Measurements from ENCODE around the gene KRTAP4-9. TPM values are rescaled to one million over a fixed set of nuclear protein-coding genes. Genes with fewer than 3 reads are reported as not detected.

Gene KRTAP4-9
- polyA plus RNA-seq, 1 donor from 2014 or later, result not detected

DNA sequence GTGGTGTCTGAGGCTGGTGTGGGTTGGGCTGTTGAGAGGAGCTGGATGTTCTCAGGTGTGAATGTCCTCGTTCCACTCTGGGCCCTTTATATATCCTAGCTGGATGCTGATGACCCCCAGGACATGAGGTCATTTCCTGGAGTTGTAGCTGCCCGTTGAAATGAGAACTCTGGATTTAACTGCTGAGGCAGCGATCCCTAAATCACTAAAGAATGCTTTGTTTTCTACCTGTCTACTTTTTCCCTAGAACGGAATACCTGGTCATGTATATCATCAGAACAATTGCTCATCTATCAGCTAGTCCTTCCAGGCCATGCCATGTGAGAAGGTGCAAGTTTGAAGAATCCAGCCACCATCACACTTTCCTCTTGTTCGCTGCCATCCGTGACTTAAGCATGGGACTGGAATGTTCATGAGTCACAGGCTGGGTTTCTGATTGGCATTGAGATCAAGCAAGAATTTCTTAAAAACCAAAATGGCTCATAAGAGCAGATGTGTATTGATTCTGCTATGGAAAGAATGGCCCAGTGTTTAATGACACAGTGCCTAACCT lies 45.1 kb upstream of the KRTAP4-9 start, which contains the start of gene KRTAP2-3:
Gene KRTAP2-3 (minus strand): TSS at position 63 of the 553 bp plus-strand sequence. CDS start 64 bp downstream, outside the sequence.
- no peak within 1 kb of the TSS for H3K4me3 ChIP-seq (ENCODE audit: low read length)
- H3K27me3 ChIP-seq (ENCODE audit: insufficient read depth, low read depth, low read length), result no peaks in the 10 kb centered on the region
- H2AFZ ChIP-seq (ENCODE audit: low read depth, low read length), result no peak within 1 kb of the TSS
- no peaks in the 10 kb centered on the region for H3F3A ChIP-seq (ENCODE audit: insufficient read depth, low read length, poor library complexity, severe bottlenecking)
- no peaks in the 10 kb centered on the region for H3K9me3 ChIP-seq (ENCODE audit: low read length)
- H3K9me2 ChIP-seq (ENCODE audit: insufficient read depth, low read length), result no peaks in the 10 kb centered on the region
- H3K4me2 ChIP-seq (ENCODE audit: low read length), result no peak within 1 kb of the TSS
- no peaks in the 10 kb centered on the region for H3K79me2 ChIP-seq (replicated peaks; ENCODE audit: insufficient read depth, low read length)
- no peak within 1 kb of the TSS for H3K9ac ChIP-seq (ENCODE audit: low read length)
- no peaks in the 10 kb centered on the region for H4K20me1 ChIP-seq (ENCODE audit: insufficient read depth)
- no peak within 1 kb of the TSS for H3K27ac ChIP-seq (ENCODE audit: low read length)
- TF ChIP-seq SMC3 (conservative IDR thresholded peaks at IDR 0.05; ENCODE audit: poor library complexity), result no peak
- TF ChIP-seq RAD21 (conservative IDR thresholded peaks at IDR 0.05), result no peak
- TF ChIP-seq TAF1 (IDR thresholded peaks at IDR 0.05; ENCODE audit: low read depth), result no peak
- no peaks in the 10 kb centered on the region for H3K36me3 ChIP-seq (ENCODE audit: insufficient read depth, low read length)

GRCh38 chr17:41061964-41062363 lies 43.2 kb upstream of the KRTAP4-9 start:
- no peaks in the 10 kb centered on the region for H3K27me3 ChIP-seq (ENCODE audit: insufficient read depth, low read depth, low read length)
- no peaks in the 10 kb centered on the region for H3K9me3 ChIP-seq (ENCODE audit: low read length)
- TF ChIP-seq RAD21 (conservative IDR thresholded peaks at IDR 0.05), result no peak
- no peak for TF ChIP-seq REST (IDR thresholded peaks at IDR 0.05; ENCODE audit: borderline replicate concordance)
- no peak for TF ChIP-seq EZH2 (IDR thresholded peaks at IDR 0.05; ENCODE audit: borderline replicate concordance, insufficient read depth, low read length, poor library complexity, severe bottlenecking)
- no peak for TF ChIP-seq SMC3 (conservative IDR thresholded peaks at IDR 0.05; ENCODE audit: poor library complexity)
- TF ChIP-seq TAF1 (IDR thresholded peaks at IDR 0.05; ENCODE audit: low read depth), result no peak
- no peak for TF ChIP-seq MXI1 (conservative IDR thresholded peaks at IDR 0.05; ENCODE audit: poor library complexity, severe bottlenecking)
- no peak for TF ChIP-seq EP300 (conservative IDR thresholded peaks at IDR 0.05; ENCODE audit: poor library complexity, severe bottlenecking)
- TF ChIP-seq POLR2AphosphoS5 (IDR thresholded peaks at IDR 0.05), result no peak
- TF ChIP-seq, protein P1, sequence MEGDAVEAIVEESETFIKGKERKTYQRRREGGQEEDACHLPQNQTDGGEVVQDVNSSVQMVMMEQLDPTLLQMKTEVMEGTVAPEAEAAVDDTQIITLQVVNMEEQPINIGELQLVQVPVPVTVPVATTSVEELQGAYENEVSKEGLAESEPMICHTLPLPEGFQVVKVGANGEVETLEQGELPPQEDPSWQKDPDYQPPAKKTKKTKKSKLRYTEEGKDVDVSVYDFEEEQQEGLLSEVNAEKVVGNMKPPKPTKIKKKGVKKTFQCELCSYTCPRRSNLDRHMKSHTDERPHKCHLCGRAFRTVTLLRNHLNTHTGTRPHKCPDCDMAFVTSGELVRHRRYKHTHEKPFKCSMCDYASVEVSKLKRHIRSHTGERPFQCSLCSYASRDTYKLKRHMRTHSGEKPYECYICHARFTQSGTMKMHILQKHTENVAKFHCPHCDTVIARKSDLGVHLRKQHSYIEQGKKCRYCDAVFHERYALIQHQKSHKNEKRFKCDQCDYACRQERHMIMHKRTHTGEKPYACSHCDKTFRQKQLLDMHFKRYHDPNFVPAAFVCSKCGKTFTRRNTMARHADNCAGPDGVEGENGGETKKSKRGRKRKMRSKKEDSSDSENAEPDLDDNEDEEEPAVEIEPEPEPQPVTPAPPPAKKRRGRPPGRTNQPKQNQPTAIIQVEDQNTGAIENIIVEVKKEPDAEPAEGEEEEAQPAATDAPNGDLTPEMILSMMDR (IDR thresholded peaks at IDR 0.05; ENCODE audit: poor library complexity, severe bottlenecking), result no peak
- no peak overlapping the region for H2AFZ ChIP-seq (ENCODE audit: low read depth, low read length)
- H3K4me2 ChIP-seq (ENCODE audit: low read length), result no peak overlapping the region
- no peaks in the 10 kb centered on the region for H4K20me1 ChIP-seq (ENCODE audit: insufficient read depth)
- no peak overlapping the region for H3K27ac ChIP-seq (ENCODE audit: low read length)
- H3K9me2 ChIP-seq (ENCODE audit: insufficient read depth, low read length), result no peaks in the 10 kb centered on the region
- H3K36me3 ChIP-seq (ENCODE audit: insufficient read depth, low read length), result no peaks in the 10 kb centered on the region
- H3K79me2 ChIP-seq (replicated peaks; ENCODE audit: insufficient read depth, low read length), result no peaks in the 10 kb centered on the region
- no peaks in the 10 kb centered on the region for H3F3A ChIP-seq (ENCODE audit: insufficient read depth, low read length, poor library complexity, severe bottlenecking)
- no peak overlapping the region for H3K4me3 ChIP-seq (ENCODE audit: low read length)
- no peak overlapping the region for H3K9ac ChIP-seq (ENCODE audit: low read length)

Measured in neural cell (in vitro differentiated cells).